GM12878 (cell line): ENCODE measurements around the gene SH3GL3. TPM values are rescaled to one million over a fixed set of nuclear protein-coding genes. Genes with fewer than 3 reads are reported as not detected.

Source experiments
- ATAC-seq: fragments of 200-7000 bp; cut with Tn5 transposase; 3 replicates; pipeline ENCODE4 v1.9.1; 2020; ENCODE audit warnings: mild to moderate bottlenecking, moderate library complexity
- BruUV-seq: library from RNA; stranded (reverse); fragments of 400-500 nt; replicated peaks from 2 replicates; lab custom pipeline; 2021; lab: Mats Ljungman, UMichigan
- CTCF ChIA-PET: fragments of 300-600 bp; sonication (Branson Sonifier 250); formaldehyde crosslinking; extraction: SDS; loops from one replicate; lab custom pipeline; 2021; ENCODE audit warnings: inconsistent platforms; lab: Yijun Ruan, JAX
- POLR2A ChIA-PET: fragments of 350-600 bp; formaldehyde crosslinking; extraction: SDS; loops from one replicate; lab custom pipeline; 2021; ENCODE audit warnings: inconsistent platforms; lab: Charles Lee
- RAD21 ChIA-PET: fragments of 300-600 bp; sonication (Branson Sonifier 250); formaldehyde crosslinking; loops from one replicate; lab custom pipeline; 2023; ENCODE audit warnings: antibody characterized with exemption; ENCODE audit not compliant: unreplicated experiment; lab: Charles Lee
- SMC1A ChIA-PET: fragments of 300-600 bp; sonication (Branson Sonifier 250); formaldehyde crosslinking; loops from one replicate; lab custom pipeline; 2023; ENCODE audit not compliant: unreplicated experiment, uncharacterized antibody; lab: Charles Lee
- DNase-seq: peaks from one replicate; pipeline ENCODE4 v3.0.0-alpha.2; 2011; ENCODE audit warnings: low read depth, low spot score
- FAIRE-seq: peaks from 3 replicates; lab custom pipeline; 2011; peaks lifted over from hg19 to GRCh38; lab: Jason Lieb, UNC
- H2AFZ ChIP-seq: 2 replicates; pipeline ENCODE4 v1.6.0; 2011; ENCODE audit warnings: low read depth, low read length, control low read depth; ENCODE audit not compliant: control insufficient read depth
- H3K27ac ChIP-seq: 2 replicates; pipeline ENCODE4 v1.5.1; 2011; ENCODE audit warnings: control low read depth; ENCODE audit not compliant: control insufficient read depth, insufficient read depth
- H3K27me3 ChIP-seq, 2 experiments: replicated peaks in 1 of 2; 2 replicates each; pipeline versions ENCODE4 v1.6.0 to v1.6.1; 2011; ENCODE audit warnings: low read length in 1 of 2; ENCODE audit not compliant: control insufficient read depth in 2 of 2, insufficient read depth in 2 of 2
- H3K36me3 ChIP-seq, 2 experiments: 2 replicates each; pipeline ENCODE4 v1.5.1; 2011; ENCODE audit warnings: low read length in 1 of 2; ENCODE audit not compliant: control insufficient read depth in 2 of 2, insufficient read depth in 2 of 2
- H3K4me1 ChIP-seq: 2 replicates; pipeline ENCODE4 v1.6.1; 2011; ENCODE audit warnings: mild to moderate bottlenecking, low read length, moderate library complexity, mixed read lengths; ENCODE audit not compliant: control insufficient read depth, insufficient read depth
- H3K4me2 ChIP-seq: 2 replicates; pipeline ENCODE4 v1.6.0; 2011; ENCODE audit warnings: control low read depth; ENCODE audit not compliant: control insufficient read depth, insufficient read depth
- H3K4me3 ChIP-seq: fragments of 200-600 bp; sonication (generic); 2 replicates; pipeline ENCODE4 v1.5.1; 2016
- H3K79me2 ChIP-seq: 2 replicates; pipeline ENCODE4 v1.6.0; 2011; ENCODE audit warnings: low read length; ENCODE audit not compliant: control insufficient read depth, insufficient read depth
- H3K9ac ChIP-seq: 2 replicates; pipeline ENCODE4 v1.8.0; 2011; ENCODE audit warnings: low read length, control low read depth, mixed read lengths; ENCODE audit not compliant: control insufficient read depth, insufficient read depth
- H3K9me3 ChIP-seq: replicated peaks from 3 replicates; pipeline ENCODE4 v1.5.1; 2011; ENCODE audit warnings: mild to moderate bottlenecking, low read length; ENCODE audit not compliant: control insufficient read depth, insufficient read depth
- H4K20me1 ChIP-seq: 2 replicates; pipeline ENCODE4 v1.6.0; 2011; ENCODE audit not compliant: control insufficient read depth, insufficient read depth
- ASH2L ChIP-seq: fragments of 300-600, 200-600 bp; sonication (generic); IDR thresholded peaks from 2 replicates; pipeline ENCODE4 v1.6.1; 2017; ENCODE audit warnings: low read depth, mild to moderate bottlenecking, borderline replicate concordance
- HSF1 ChIP-seq: fragments of 150-350 bp; IDR thresholded peaks from 2 replicates; pipeline ENCODE4 v1.6.1; 2014; ENCODE audit warnings: mild to moderate bottlenecking, low read depth, low read length
- KLF5 ChIP-seq: fragments of 450-650 bp; IDR thresholded peaks from 2 replicates; pipeline ENCODE4 v1.6.1; 2014; ENCODE audit warnings: mild to moderate bottlenecking; ENCODE audit not compliant: partially characterized antibody
- MXI1 ChIP-seq: fragments of 150-350 bp; IDR thresholded peaks from 2 replicates; pipeline ENCODE4 v1.6.1; 2011; ENCODE audit warnings: low read depth, mild to moderate bottlenecking, inconsistent platforms, low read length, improper control_type of control experiment
- ZSCAN29 ChIP-seq: fragments of 450-650 bp; IDR thresholded peaks from 2 replicates; pipeline ENCODE4 v1.6.1; 2017; ENCODE audit warnings: mild to moderate bottlenecking, moderate library complexity
- WGBS: methylation state at CpG from one replicate; pipeline ENCODE4 v1.1.6; 2016; ENCODE audit warnings: low lambda C conversion rate; ENCODE audit not compliant: insufficient replicate concordance, insufficient coverage; ENCODE audit errors: missing lambda C conversion rate; 5-methylcytosine and 5-hydroxymethylcytosine counted together
- in situ Hi-C: fragments of 300-500 bp; cut with MboI; formaldehyde crosslinking; loops from 9 replicates; pipeline ENCODE4 v1.14.3; 2018; ENCODE audit warnings: mixed read lengths
- intact Hi-C: fragments of 100-400 bp; cut with micrococcal nuclease; formaldehyde crosslinking; loops from one replicate; pipeline ENCODE4 v1.14.2; 2022; ENCODE audit not compliant: unreplicated experiment
- polyA plus RNA-seq, 11 experiments: library from polyadenylated mRNA; depleted of rRNA in 4 of 11; unstranded in 6 of 11; stranded (reverse) in 5 of 11; fragments of >200 nt; fragmentation: Nextera tagmentation in 4 of 11; fragmentation: Illumina TruSeq in 1 of 11; extraction: Ambion mirVana in 4 of 11; extraction: Trizol in 1 of 11; gene quantifications; 1 replicate in 1 of 11; 2 replicates in 10 of 11; pipeline versions ENCODE4 v1.2.1 to v1.2.3, GENCODE V29; 2011 to 2016; ENCODE audit warnings: inconsistent platforms in 2 of 11, missing spikeins in 2 of 11, low read depth in 1 of 11
- total RNA-seq, 4 experiments: library from RNA; depleted of rRNA in 3 of 4; stranded (reverse); fragments of >200 nt in 3 of 4; fragmentation: Illumina TruSeq in 1 of 4; extraction: Trizol in 1 of 4; gene quantifications; 2 replicates each; pipeline versions ENCODE4 v1.2.1 to v1.2.3, GENCODE V29; 2013 to 2021

Gene SH3GL3
- total and polyA plus RNA-seq, 10 of the 15 experiments (the other 5 are each of a cell fraction or from before 2014, with no cell fraction given) = not detected

DNA sequence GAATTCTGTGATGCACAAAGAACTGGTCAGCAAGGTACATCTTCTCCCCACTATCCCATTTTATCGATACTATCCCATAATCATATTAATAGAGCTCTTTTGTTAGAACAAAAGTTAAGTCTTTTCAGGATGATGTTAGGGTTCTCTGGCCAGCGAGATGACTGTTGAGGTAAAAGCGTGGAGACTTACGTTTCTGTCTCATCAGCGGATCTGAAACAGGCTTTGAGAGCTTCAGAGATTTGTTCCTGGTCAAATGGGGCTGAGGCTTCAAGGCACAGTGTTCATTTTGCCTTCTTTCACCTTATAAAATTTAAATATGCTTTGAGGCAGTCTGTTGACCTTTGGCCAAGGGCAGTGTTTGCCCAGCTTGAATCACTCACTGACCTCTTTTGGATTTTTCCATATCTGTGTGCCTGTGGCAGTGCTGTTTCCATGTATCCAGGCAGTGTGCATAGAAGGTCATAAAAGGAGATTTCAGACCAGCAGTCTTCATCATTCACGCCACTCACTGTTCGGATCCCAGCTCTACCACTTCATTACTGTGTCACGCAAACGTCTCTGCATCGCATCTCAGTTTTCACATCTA, 209.9 kb downstream of the SH3GL3 start:
- WGBS = 65% methylated on average over 10 of the region's 10 CpGs
- no peaks in the 10 kb centered on the region for H4K20me1 ChIP-seq
- no peak overlapping the region for H3K4me2 ChIP-seq
- no peak for DNase-seq
- no peaks in the 10 kb centered on the region; the same call in 1 of the 3 replicates for H3K9me3 ChIP-seq
- RAD21 ChIA-PET = interaction anchor here (0.6 kb wide), 1 partner anchor 247 kb away, joined by 4 read pairs; no protein-coding TSS in a partner anchor
- peaks cover 6 to 7% of the 10 kb centered on the region in 2 experiments; a peak in 3 of 4 replicates for H3K27me3 ChIP-seq
- BruUV-seq = no TSS peak
- no peak overlapping the region for H3K27ac ChIP-seq
- intact Hi-C loops (no loop called here), in situ Hi-C loops (no loop called here)
- H3K4me1 ChIP-seq = no peaks in the 10 kb centered on the region
- CTCF ChIA-PET = interaction anchor here (0.6 to 2.2 kb wide), 6 partner anchors 11 to 367 kb away, joined by 3 to 10 read pairs (median 3); no protein-coding TSS in a partner anchor
- H2AFZ ChIP-seq = no peak overlapping the region
- POLR2A ChIA-PET = no interaction called here
- H3K9ac ChIP-seq = no peak overlapping the region
- FAIRE-seq = no peak
- no peak for ATAC-seq
- no peaks in the 10 kb centered on the region for H3K36me3 ChIP-seq
- TF ChIP-seq ASH2L = no peak
- no peak for TF ChIP-seq MXI1
- no peak for TF ChIP-seq ZSCAN29
- TF ChIP-seq HSF1 = no peak
- TF ChIP-seq KLF5 = no peak
- SMC1A ChIA-PET = interaction anchor here (0.9 to 2.1 kb wide), 4 partner anchors 15 to 368 kb away, joined by 3 to 6 read pairs (median 4); no protein-coding TSS in a partner anchor
- H3K79me2 ChIP-seq = no peaks in the 10 kb centered on the region
- no peak overlapping the region for H3K4me3 ChIP-seq
